A204.1 (cell line): ENCODE results near the gene PCDHGC3.

Experiments
- FAIRE-seq: peaks from 2 replicates; lab custom pipeline; 2012; peaks lifted over from hg19 to GRCh38; lab: Jason Lieb, UNC

Gene PCDHGC3

GRCh38 chr5:141508798-141509611 lies 33.2 kb downstream of the PCDHGC3 start:
- FAIRE-seq: no peak

GRCh38 chr5:141510160-141510559 lies 34.4 kb downstream of the PCDHGC3 start:
- no peak for FAIRE-seq

- no peak for FAIRE-seq
Measured at GRCh38 chr5:141510850-141511601, 35.3 kb downstream of the PCDHGC3 start.

- FAIRE-seq: no peak
Measured at GRCh38 chr5:141511771-141512325, 36.1 kb downstream of the PCDHGC3 start.

GRCh38 chr5:141512390-141512910 lies 36.7 kb downstream of the PCDHGC3 start:
- FAIRE-seq: no peak

- no peak for FAIRE-seq
Measured at GRCh38 chr5:141512911-141513626, 37.3 kb downstream of the PCDHGC3 start.

- no peak for FAIRE-seq
Measured at GRCh38 chr5:141513627-141514329, 38.0 kb downstream of the PCDHGC3 start.

- no peak for FAIRE-seq
Measured at GRCh38 chr5:141514330-141515133, 38.8 kb downstream of the PCDHGC3 start.

GRCh38 chr5:141515141-141515540 lies 39.4 kb downstream of the PCDHGC3 start:
- no peak for FAIRE-seq

- FAIRE-seq: no peak
Measured at GRCh38 chr5:141515946-141516671, 40.3 kb downstream of the PCDHGC3 start.

- FAIRE-seq: no peak
Measured at GRCh38 chr5:141516672-141517025, 40.9 kb downstream of the PCDHGC3 start.

- no peak for FAIRE-seq
Measured at GRCh38 chr5:141517312-141517711, 41.5 kb downstream of the PCDHGC3 start.

GRCh38 chr5:141517880-141518617 lies 42.3 kb downstream of the PCDHGC3 start:
- FAIRE-seq: no peak

GRCh38 chr5:141518618-141519015 lies 42.9 kb downstream of the PCDHGC3 start:
- no peak for FAIRE-seq

- no peak for FAIRE-seq
Measured at GRCh38 chr5:141519605-141520565, 44.1 kb downstream of the PCDHGC3 start.

- no peak for FAIRE-seq
Measured at GRCh38 chr5:141521244-141521781, 45.5 kb downstream of the PCDHGC3 start.

GRCh38 chr5:141522301-141522700 lies 46.5 kb downstream of the PCDHGC3 start:
- no peak for FAIRE-seq

- no peak for FAIRE-seq
Measured at GRCh38 chr5:141523991-141524390, 48.2 kb downstream of the PCDHGC3 start.
